Bronchial epithelial cell (primary cell): ENCODE data around the gene TENT4B. TPM values are rescaled to one million over a fixed set of nuclear protein-coding genes. Genes with fewer than 3 reads are reported as not detected.

Experiments
- DNase-seq: peaks from one replicate; pipeline ENCODE4 v3.0.0-alpha.2; 2010; ENCODE audit warnings: low read depth
- FAIRE-seq: peaks from 2 replicates; lab custom pipeline; 2011; peaks lifted over from hg19 to GRCh38; lab: Jason Lieb, UNC
- H3K27me3 ChIP-seq: 2 replicates; pipeline ENCODE4 v1.5.1; 2011; ENCODE audit warnings: low read length; ENCODE audit not compliant: control insufficient read depth, insufficient read depth
- H3K36me3 ChIP-seq: 2 replicates; pipeline ENCODE4 v1.5.1; 2011; ENCODE audit warnings: low read length; ENCODE audit not compliant: control insufficient read depth, insufficient read depth
- H3K4me3 ChIP-seq: 2 replicates; pipeline ENCODE4 v1.5.1; 2011; ENCODE audit warnings: mild to moderate bottlenecking, low read depth, low read length, control low read depth
- total RNA-seq: library from RNA; depleted of rRNA; stranded (reverse); fragments of >200 nt; gene quantifications from 2 replicates; pipeline ENCODE4 v1.2.1, GENCODE V29; 2014
- TF ChIP-seq, protein P1 (sequence below): IDR thresholded peaks from 2 replicates; pipeline ENCODE4 v1.5.1; 2011; ENCODE audit warnings: mild to moderate bottlenecking, moderate library complexity, low read length, control low read depth, inconsistent platforms; ENCODE audit not compliant: insufficient read depth, severe bottlenecking

The TENT4B gene
- total RNA-seq, 1 donor from 2014 or later: 9.2 TPM

DNA sequence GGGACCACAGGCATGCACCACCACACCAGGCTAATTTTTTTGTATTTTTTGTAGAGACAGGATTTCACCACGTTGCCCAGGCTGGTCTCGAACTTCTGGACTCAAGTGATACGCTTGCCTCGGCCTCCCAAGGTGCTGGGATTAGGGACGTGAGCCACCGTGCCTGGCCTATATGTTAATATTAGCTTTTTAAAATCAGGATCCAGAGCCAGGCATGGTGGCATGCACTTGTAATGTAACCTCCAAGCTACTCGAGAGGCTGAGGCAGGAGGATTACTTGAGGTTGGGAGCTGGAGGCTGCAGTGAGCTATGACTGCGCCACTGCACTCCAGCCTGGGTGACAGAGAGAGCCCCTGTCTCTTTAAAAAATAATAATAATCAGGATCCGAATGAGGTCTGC, 104.8 kb downstream of the TENT4B start:
- peaks cover 2% of the 10 kb centered on the region for H3K27me3 ChIP-seq
- TF ChIP-seq, protein P1, sequence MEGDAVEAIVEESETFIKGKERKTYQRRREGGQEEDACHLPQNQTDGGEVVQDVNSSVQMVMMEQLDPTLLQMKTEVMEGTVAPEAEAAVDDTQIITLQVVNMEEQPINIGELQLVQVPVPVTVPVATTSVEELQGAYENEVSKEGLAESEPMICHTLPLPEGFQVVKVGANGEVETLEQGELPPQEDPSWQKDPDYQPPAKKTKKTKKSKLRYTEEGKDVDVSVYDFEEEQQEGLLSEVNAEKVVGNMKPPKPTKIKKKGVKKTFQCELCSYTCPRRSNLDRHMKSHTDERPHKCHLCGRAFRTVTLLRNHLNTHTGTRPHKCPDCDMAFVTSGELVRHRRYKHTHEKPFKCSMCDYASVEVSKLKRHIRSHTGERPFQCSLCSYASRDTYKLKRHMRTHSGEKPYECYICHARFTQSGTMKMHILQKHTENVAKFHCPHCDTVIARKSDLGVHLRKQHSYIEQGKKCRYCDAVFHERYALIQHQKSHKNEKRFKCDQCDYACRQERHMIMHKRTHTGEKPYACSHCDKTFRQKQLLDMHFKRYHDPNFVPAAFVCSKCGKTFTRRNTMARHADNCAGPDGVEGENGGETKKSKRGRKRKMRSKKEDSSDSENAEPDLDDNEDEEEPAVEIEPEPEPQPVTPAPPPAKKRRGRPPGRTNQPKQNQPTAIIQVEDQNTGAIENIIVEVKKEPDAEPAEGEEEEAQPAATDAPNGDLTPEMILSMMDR: no peak
- H3K4me3 ChIP-seq: no peak overlapping the region
- no peaks in the 10 kb centered on the region for H3K36me3 ChIP-seq
- FAIRE-seq: no peak
- DNase-seq: no peak

DNA sequence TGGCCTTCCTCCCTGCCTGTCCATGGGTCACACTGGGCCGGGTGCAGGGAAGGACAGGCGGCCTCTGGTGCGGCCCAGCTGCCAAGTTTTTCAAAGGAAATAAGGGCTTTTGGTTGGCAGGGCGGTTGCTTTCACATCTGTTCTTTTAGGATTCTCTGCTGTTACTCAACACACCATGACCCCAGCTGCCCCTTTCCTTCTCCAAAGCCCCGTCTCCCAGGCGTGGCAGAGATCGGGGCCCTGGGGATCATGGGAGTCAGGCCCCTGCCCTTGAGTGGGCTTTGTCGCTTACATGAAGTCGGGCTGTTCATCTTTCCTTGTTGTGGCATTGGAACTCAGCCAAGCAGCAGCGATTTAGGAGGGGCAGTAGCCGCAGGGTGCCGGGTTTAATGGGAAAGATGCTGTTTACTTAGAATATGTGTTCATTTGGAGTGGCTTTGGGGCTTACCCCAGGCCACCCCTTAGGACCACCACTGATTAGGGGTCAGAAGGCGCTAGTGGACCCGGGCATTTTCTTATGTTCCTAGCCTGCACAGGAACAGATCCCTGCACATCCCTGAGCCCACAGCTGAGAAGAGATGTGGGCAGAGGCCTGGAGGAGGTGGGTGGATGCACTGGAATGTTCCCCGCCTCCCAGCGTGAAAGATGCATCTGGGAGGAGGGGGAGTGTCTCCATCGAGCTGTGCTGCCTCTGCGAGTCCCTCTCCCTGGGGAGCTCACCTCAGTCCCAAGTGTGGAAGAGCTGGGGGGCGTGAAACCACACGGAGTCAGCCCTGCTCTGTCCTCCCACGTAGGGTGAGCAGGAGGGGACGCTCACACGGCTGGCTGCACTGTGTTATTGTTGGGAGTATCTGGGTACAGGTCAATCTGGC, 106.5 kb downstream of the TENT4B start:
- Histone ChIP-seq H3K4me3 (no peak overlapping the region), H3K36me3 (no peaks in the 10 kb centered on the region), H3K27me3 (peaks cover 2% of the 10 kb centered on the region)
- FAIRE-seq: peak; percentile 36
- TF ChIP-seq, protein P1: no peak
- DNase-seq: no peak

DNA sequence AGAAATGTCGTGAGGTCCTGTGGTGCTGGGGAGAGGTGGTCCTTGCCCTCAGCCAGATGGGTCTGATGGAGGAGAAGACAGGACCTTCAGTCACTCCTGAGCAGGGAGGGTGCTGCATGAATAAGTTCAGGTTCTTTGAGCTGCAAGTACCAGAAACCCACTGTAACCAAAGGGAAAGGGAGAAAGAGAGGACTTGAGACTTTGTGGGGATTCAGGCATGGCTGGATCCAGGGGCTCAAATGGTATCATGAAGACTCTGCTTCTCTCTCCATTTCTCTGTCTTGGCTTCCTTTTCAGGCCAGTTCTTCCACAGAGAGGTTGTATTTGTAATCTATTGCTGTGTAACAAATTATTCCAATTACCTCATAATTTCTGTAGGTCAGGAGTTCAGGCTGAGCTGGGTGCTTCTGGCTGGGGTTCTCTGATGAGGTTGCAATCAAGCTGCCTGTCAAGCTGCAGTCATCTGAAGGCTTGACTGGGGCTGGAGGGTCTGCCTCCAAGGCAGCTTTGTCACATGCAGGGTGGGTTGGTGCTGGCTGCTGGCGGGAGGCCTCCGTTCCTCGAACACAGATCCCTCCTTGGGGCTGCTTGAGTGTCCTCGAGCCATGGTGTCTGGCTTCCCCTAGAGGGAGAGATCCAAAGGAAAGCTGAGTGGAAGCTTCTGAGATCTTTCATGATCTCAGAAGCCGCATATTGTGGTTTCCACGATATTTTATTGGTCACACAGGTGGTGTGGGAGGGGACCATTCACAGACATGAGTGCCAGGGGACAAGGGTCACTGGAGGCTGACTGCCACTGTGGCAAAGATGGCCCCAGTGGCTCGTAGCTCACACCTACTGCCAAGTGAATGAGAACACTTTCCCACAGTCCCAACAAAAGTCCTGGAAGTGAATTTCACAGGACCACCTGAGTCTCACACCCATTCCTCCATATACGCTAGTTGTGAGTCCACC, 107.4 kb downstream of the TENT4B start:
- DNase-seq: no peak
- no peak overlapping the region for H3K4me3 ChIP-seq
- H3K36me3 ChIP-seq: no peaks in the 10 kb centered on the region
- H3K27me3 ChIP-seq: peaks cover 2% of the 10 kb centered on the region
- TF ChIP-seq, protein P1: no peak
- peak; percentile 7 for FAIRE-seq

DNA sequence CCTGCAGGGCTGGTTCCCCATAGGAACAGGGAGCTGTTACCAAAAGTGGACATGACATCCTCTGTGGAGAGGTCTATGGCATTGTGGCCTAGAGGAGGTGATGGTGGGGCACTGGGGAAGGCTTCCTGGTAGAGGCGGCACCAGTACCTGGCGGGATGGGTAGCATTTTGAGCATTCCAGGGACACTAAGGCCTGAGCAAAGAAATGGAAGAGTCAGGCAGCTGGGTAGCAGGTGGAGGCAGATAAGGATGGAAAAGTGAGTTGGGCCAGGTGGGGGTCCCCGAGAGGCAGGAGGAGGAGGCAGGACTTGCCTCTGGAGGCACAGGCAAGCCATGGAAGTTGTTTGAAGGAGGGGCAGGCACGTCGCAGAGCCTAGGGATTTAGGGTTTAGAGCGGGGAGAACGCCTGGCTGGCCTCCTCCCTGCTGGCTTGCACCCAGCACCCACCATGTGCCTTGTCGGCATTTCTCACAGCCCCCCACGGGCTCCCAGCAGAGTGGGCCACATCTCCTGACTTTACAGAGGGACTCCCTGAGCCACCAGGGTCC, 108.1 kb downstream of the TENT4B start:
- FAIRE-seq (no peak), DNase-seq (no peak)
- TF ChIP-seq, protein P1: no peak
- H3K27me3 ChIP-seq: peaks cover 2% of the 10 kb centered on the region
- H3K4me3 ChIP-seq: no peak overlapping the region
- H3K36me3 ChIP-seq: no peaks in the 10 kb centered on the region

DNA sequence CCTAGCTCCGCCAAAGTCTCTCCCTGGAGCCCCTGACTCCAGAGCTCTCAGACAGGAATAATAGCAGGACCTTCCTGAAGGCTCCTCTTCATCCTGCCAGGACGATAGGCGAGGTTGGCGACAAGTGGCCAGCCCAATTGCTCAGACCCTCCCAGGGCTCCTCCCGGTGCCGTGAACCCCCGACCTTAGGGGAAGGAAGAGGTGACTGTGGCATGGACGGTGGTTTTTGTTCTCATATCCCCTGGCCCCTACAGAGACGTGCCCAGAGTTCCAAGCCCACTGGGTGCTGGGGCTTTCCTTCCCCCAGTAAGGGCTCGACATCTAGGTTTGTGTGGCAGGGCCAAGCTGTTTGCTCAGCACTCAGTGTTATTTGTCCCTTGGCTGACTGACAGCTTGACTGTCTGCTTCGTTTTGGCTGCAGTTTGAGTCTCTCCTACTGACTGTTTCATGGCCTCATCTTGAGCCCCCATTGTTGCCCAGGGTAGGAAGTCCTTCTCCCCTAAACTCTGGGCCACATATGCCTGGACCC, 108.7 kb downstream of the TENT4B start:
- Histone ChIP-seq H3K36me3 (no peaks in the 10 kb centered on the region), H3K27me3 (peaks cover 2% of the 10 kb centered on the region), H3K4me3 (no peak overlapping the region)
- DNase-seq (no peak), FAIRE-seq (no peak)
- TF ChIP-seq, protein P1: no peak
